Vagina (tissue), 2 donors: ENCODE results near the gene VAMP3.
"Not testable (repeated sequence)": the region's sequence is repeated elsewhere in the genome, so short reads cannot be mapped to it uniquely, and the experiment has no call there.

ENCODE experiments used
- CTCF ChIP-seq, 3 experiments: fragments of 450-650 bp in 2 of 3; fragments of 200-600 bp in 1 of 3; sonication (generic) in 1 of 3; IDR thresholded peaks; one replicate each; pipeline ENCODE4 v1.5.1; 2017 to 2019; ENCODE audit warnings: antibody characterized with exemption in 3 of 3, mild to moderate bottlenecking in 2 of 3, moderate library complexity in 2 of 3
- POLR2AphosphoS5 ChIP-seq, 2 donors: sonication (generic); formaldehyde crosslinking; IDR thresholded peaks; one replicate each; pipeline ENCODE4 v1.9.0; 2017; ENCODE audit warnings: antibody characterized with exemption in 2 of 2, mild to moderate bottlenecking in 2 of 2, low read depth in 1 of 2; ENCODE audit not compliant: insufficient read depth in 1 of 2

- TF ChIP-seq CTCF (IDR thresholded peaks at IDR 0.05); POLR2AphosphoS5 (IDR thresholded peaks at IDR 0.05; ENCODE audit: insufficient read depth in 1 of 2, low read depth in 1 of 2): not testable (repeated sequence)
Measured at GRCh38 chr1:7791027-7791426, 19.9 kb downstream of the VAMP3 start.
